Brain microvascular endothelial cell (primary cell): ENCODE results near the gene TOMM20L.
A peak's percentile ranks its signal among the peaks of the same experiment; 100 is the strongest.
"Not testable (repeated sequence)": the region's sequence is repeated elsewhere in the genome, so short reads cannot be mapped to it uniquely, and the experiment has no call there.

Experiments used
- DNase-seq: peaks from one replicate; pipeline ENCODE4 v3.0.0-alpha.2; 2020
- H3K27ac ChIP-seq: fragments of 250-450 bp; sonication (Bioruptor Pico); 2 replicates; pipeline ENCODE4 v1.5.1; 2020; ENCODE audit warnings: mild to moderate bottlenecking, moderate library complexity
- H3K27me3 ChIP-seq: fragments of 250-450 bp; sonication (Bioruptor Pico); replicated peaks from 2 replicates; pipeline ENCODE4 v1.5.1; 2020; ENCODE audit warnings: mild to moderate bottlenecking
- H3K36me3 ChIP-seq: fragments of 250-450 bp; sonication (Bioruptor Pico); replicated peaks from 2 replicates; pipeline ENCODE4 v1.5.1; 2020; ENCODE audit warnings: mild to moderate bottlenecking
- H3K4me3 ChIP-seq: 2 replicates; pipeline ENCODE4 v1.5.1; 2011; ENCODE audit warnings: low read depth, mild to moderate bottlenecking, control low read depth, low read length, moderate library complexity
- CTCF ChIP-seq: IDR thresholded peaks from 2 replicates; pipeline ENCODE4 v1.5.1; 2011; ENCODE audit warnings: low read depth, mild to moderate bottlenecking, moderate library complexity, low read length, control low read depth, inconsistent platforms; ENCODE audit errors: missing control alignments
- in situ Hi-C: cut with HindIII; loops from 2 replicates; pipeline ENCODE4 v1.10.0; 2017; ENCODE audit warnings: low sequenced_read_pairs, low pct_ligation_motif_present

The TOMM20L gene

DNA sequence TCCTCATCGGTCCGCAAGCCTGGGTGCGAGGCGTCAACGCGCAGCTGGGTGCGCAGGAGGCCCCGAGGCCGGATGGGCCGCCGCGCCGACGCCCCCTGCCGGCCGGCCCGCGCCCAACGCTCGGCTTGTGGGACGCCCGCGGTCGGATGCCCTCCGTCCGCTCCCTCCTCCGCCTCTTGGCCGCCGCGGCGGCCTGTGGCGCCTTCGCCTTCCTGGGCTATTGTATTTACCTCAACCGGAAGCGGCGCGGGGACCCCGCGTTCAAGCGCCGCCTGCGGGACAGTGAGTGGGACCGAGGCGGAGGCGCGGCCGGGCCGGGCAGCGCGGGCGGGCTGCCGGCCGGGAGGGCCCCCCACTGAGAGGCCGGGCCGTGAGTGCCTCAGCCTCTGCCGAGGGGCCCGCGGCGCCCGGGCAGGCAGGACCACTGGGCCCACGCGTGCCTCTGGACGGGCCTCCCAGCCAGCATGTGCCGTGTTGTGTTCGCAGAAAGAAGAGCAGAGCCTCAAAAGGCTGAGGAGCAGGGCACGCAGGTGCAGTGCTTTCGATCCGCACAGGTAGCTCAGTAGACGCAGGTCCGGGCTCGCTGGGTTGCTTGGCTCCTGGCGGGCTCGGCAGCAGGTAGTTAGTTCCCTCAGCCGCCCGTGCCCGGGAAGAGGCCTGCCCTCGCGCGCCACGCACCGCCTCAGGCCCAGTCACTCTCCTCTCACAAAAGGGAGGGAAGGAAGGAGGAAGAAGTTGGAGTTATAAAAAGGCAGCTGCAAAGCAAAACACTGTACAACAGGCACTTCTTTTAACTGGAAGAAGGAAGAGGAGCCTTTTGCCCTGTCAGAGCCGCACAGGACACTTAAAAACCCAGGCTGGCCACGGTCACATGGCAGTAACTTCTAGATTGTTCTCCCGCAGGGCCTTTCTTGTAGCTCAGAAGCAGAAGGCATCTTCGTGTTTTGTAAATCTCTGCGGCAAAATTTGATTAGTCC is at the start of gene TOMM20L:
TOMM20L (plus strand) TSS at position 119 of the 977 bp plus-strand sequence; CDS start at position 147, 28 bp downstream.
- peak within 1 kb of the TSS; percentile 60 for H3K4me3 ChIP-seq
- H3K27me3 ChIP-seq = no peaks in the 10 kb centered on the region
- H3K27ac ChIP-seq = no peak within 1 kb of the TSS
- peak; percentile 40 for TF ChIP-seq CTCF
- in situ Hi-C loops = no loop called here
- H3K36me3 ChIP-seq = no peaks in the 10 kb centered on the region
- peak; percentile 39 for DNase-seq

GRCh38 chr14:58353516-58354299 is 42.0 kb upstream of the TOMM20L start:
- no peaks in the 10 kb centered on the region for H3K27me3 ChIP-seq
- H3K36me3 ChIP-seq = peaks cover 11% of the 10 kb centered on the region
- DNase-seq = no peak
- in situ Hi-C loops = no loop called here
- no peak for TF ChIP-seq CTCF
- H3K4me3 ChIP-seq = no peak overlapping the region
- no peak overlapping the region for H3K27ac ChIP-seq

GRCh38 chr14:58354808-58355207 is 40.9 kb upstream of the TOMM20L start:
- Histone ChIP-seq H3K27ac (no peak overlapping the region), H3K36me3 (peaks cover 10% of the 10 kb centered on the region), H3K4me3 (no peak overlapping the region), H3K27me3 (no peaks in the 10 kb centered on the region)
- TF ChIP-seq CTCF = no peak
- in situ Hi-C loops = no loop called here
- no peak for DNase-seq

DNA sequence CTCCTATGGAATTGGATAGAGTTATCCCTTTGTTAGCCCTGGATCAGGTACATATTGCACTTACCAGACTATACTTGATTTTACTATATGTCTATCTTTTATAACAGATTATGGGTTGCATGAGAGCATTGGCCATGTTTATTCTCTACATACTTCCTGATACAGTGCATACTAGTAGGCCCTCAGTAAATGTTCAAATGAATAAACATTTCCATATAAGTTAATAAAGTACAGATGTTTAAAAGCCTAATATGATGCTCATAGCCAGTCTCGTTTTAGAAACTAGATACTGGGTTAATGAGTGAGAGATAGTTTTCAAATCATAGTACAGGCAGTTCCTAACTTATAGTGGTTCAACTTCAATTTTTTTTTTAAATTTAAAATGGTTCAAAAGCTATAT is 39.5 kb upstream of the TOMM20L start:
- Histone ChIP-seq H3K36me3 (peaks cover 12% of the 10 kb centered on the region), H3K4me3 (no peak overlapping the region), H3K27ac (no peak overlapping the region), H3K27me3 (no peaks in the 10 kb centered on the region)
- no peak for TF ChIP-seq CTCF
- no peak for DNase-seq
- in situ Hi-C loops = no loop called here

GRCh38 chr14:58362272-58362671 is 33.5 kb upstream of the TOMM20L start:
- in situ Hi-C loops, H3K4me3 ChIP-seq, H3K27me3 ChIP-seq, DNase-seq, H3K27ac ChIP-seq: not testable (repeated sequence)
- H3K36me3 ChIP-seq = peaks cover 26% of the 10 kb centered on the region

DNA sequence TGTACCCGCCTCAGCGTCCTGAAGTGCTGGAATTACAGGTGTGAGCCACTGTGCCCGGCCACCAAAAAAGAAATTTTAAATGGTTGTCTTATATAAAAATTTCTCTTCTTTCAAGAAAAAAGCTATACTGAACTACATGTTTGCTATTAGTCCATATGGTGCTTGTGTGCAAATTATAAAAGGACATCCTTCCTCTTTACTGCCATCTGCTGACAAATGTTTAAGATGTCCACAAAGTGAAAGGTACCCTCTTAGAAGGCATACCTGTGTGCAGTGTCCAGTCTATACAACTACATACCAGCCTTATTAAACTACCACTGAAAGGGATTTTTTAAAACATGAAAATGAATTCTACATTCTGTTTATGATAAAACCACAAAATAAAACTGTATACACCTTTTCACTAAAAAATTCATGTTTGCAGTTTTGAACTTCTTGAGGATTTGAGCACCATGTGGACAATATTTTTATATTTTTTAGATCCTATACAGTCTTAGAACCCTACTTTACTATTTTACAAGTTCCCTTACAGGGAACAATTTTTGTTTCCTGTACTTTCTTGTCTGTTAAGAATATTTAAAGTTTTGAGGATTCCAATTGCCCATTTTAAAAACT is 32.8 kb upstream of the TOMM20L start:
- no peak for DNase-seq
- Histone ChIP-seq H3K4me3 (no peak overlapping the region), H3K27ac (no peak overlapping the region), H3K36me3 (peaks cover 31% of the 10 kb centered on the region), H3K27me3 (no peaks in the 10 kb centered on the region)
- peak; percentile 33 for TF ChIP-seq CTCF
- in situ Hi-C loops = no loop called here
